ENCODE measurements around the gene WDR18. TPM values are rescaled to one million over a fixed set of nuclear protein-coding genes. Genes with fewer than 3 reads are reported as not detected.

The WDR18 gene
- total RNA-seq, 1 experiment from 2014 or later: 44.0 TPM

GRCh38 chr19:992670-993055, 8.5 kb downstream of the WDR18 start:
- H3K4me3 ChIP-seq (ENCODE audit: low read depth in 2 of 2, low read length in 2 of 2): no peak overlapping the region
- in situ Hi-C loops (cut with HindIII; ENCODE audit: low pct_unique_long_range_greater_than_20kb, low sequenced_read_pairs) (no loop called here), intact Hi-C loops (cut with micrococcal nuclease; ENCODE audit: unreplicated experiment) (no loop called here)
- H3K27ac ChIP-seq (ENCODE audit: low read length): no peak overlapping the region
- H3K9me3 ChIP-seq (ENCODE audit: control insufficient read depth, insufficient read depth, low read depth, low read length): no peaks in the 10 kb centered on the region
- no peaks in the 10 kb centered on the region for H3K27me3 ChIP-seq (ENCODE audit: control insufficient read depth, insufficient read depth, low read length)
- TF ChIP-seq POLR2AphosphoS5 (IDR thresholded peaks at IDR 0.05; ENCODE audit: low read depth, low read length) (no peak), REST (IDR thresholded peaks at IDR 0.05; ENCODE audit: insufficient read depth in 1 of 2, low read depth in 2 of 2, low read length in 1 of 2) (no peak), SIN3A (IDR thresholded peaks at IDR 0.05; ENCODE audit: borderline replicate concordance, insufficient read depth, low read depth, low read length) (no peak), TCF7L2 (IDR thresholded peaks at IDR 0.05; ENCODE audit: low read depth, low read length) (no peak), CTCF (IDR thresholded peaks at IDR 0.05) (no peak)
- ATAC-seq (no peak), DNase-seq (ENCODE audit: low read depth, low spot score) (no peak)
- BruUV-seq (replicated peaks): no TSS peak
- POLR2A ChIA-PET: no interaction called here
- H3K4me1 ChIP-seq (ENCODE audit: control insufficient read depth, insufficient read depth, low read length): peaks cover 8% of the 10 kb centered on the region
- no peaks in the 10 kb centered on the region for H3K36me3 ChIP-seq (ENCODE audit: control insufficient read depth, insufficient read depth, low read length)
- CTCF ChIA-PET: no interaction called here

- no TSS peak for BruUV-seq (replicated peaks)
- POLR2A ChIA-PET: no interaction called here
- no peak; the same call in 1 of the 2 replicates for ATAC-seq
Measured at GRCh38 chr19:993361-993830, 9.3 kb downstream of the WDR18 start.

More at GRCh38 chr19:993361-993830, 9.3 kb downstream of the WDR18 start:
- no peak for DNase-seq (ENCODE audit: low read depth, low spot score)
- Histone ChIP-seq H3K4me1 (ENCODE audit: control insufficient read depth, insufficient read depth, low read length) (peaks cover 8% of the 10 kb centered on the region), H3K27ac (ENCODE audit: low read length) (no peak overlapping the region), H3K4me3 (ENCODE audit: low read depth in 2 of 2, low read length in 2 of 2) (no peak overlapping the region), H3K9me3 (ENCODE audit: control insufficient read depth, insufficient read depth, low read depth, low read length) (no peaks in the 10 kb centered on the region), H3K27me3 (ENCODE audit: control insufficient read depth, insufficient read depth, low read length) (no peaks in the 10 kb centered on the region), H3K36me3 (ENCODE audit: control insufficient read depth, insufficient read depth, low read length) (no peaks in the 10 kb centered on the region)
- intact Hi-C loops (cut with micrococcal nuclease; ENCODE audit: unreplicated experiment): no loop called here
- no peak for TF ChIP-seq SIN3A (IDR thresholded peaks at IDR 0.05; ENCODE audit: borderline replicate concordance, insufficient read depth, low read depth, low read length)
- TF ChIP-seq REST (IDR thresholded peaks at IDR 0.05; ENCODE audit: insufficient read depth in 1 of 2, low read depth in 2 of 2, low read length in 1 of 2): no peak
- no peak for TF ChIP-seq CTCF (IDR thresholded peaks at IDR 0.05)
- TF ChIP-seq TCF7L2 (IDR thresholded peaks at IDR 0.05; ENCODE audit: low read depth, low read length): no peak
- no peak for TF ChIP-seq POLR2AphosphoS5 (IDR thresholded peaks at IDR 0.05; ENCODE audit: low read depth, low read length)
- CTCF ChIA-PET: no interaction called here
- in situ Hi-C loops (cut with HindIII; ENCODE audit: low pct_unique_long_range_greater_than_20kb, low sequenced_read_pairs): no loop called here
